Esophagus squamous epithelium (tissue), 5 donors: ENCODE results near the gene TPGS1. TPM values are rescaled to one million over a fixed set of nuclear protein-coding genes. Genes with fewer than 3 reads are reported as not detected.

ENCODE experiments used
- DNase-seq: peaks from one replicate; lab custom pipeline; 2025; lab: John Stamatoyannopoulos, UW
- H3K27ac ChIP-seq, 4 donors: fragments of 200-600 bp; sonication (generic); one replicate each; pipeline ENCODE4 v1.5.1; 2016 to 2019; ENCODE audit warnings: mild to moderate bottlenecking in 1 of 4
- H3K27me3 ChIP-seq, 4 donors: fragments of 200-600 bp; sonication (generic); 1 replicate in 3 of 4; 2 replicates in 1 of 4; pipeline versions ENCODE4 v1.5.1 to v1.6.0; 2017 to 2021; ENCODE audit warnings: antibody characterized with exemption in 1 of 4
- H3K36me3 ChIP-seq, 3 donors: fragments of 200-600 bp; sonication (generic); one replicate each; pipeline ENCODE4 v1.5.1; 2016 to 2019
- H3K4me1 ChIP-seq, 3 donors: fragments of 200-600 bp; sonication (generic); one replicate each; pipeline ENCODE4 v1.5.1; 2017 to 2019
- H3K4me3 ChIP-seq, 4 donors: fragments of 200-600 bp; sonication (generic); 1 replicate in 3 of 4; 2 replicates in 1 of 4; pipeline ENCODE4 v1.5.1; 2016 to 2019; ENCODE audit warnings: mild to moderate bottlenecking in 2 of 4, moderate library complexity in 1 of 4
- H3K9me3 ChIP-seq, 3 donors: fragments of 200-600 bp; sonication (generic); one replicate each; pipeline ENCODE4 v1.5.1; 2016 to 2019
- POLR2A ChIP-seq, 4 donors: fragments of 450-650 bp; IDR thresholded peaks; one replicate each; pipeline ENCODE4 v1.6.1; 2017; ENCODE audit warnings: antibody characterized with exemption in 4 of 4, mild to moderate bottlenecking in 4 of 4, moderate library complexity in 3 of 4
- WGBS, 2 donors: methylation state at CpG; one replicate each; pipeline ENCODE4 v1.1.5; 2018; 5-methylcytosine and 5-hydroxymethylcytosine counted together
- intact Hi-C: fragments of 100-400 bp; cut with DNase I; formaldehyde crosslinking; loops from one replicate; pipeline ENCODE4 v1.15.0; 2022
- total RNA-seq, 4 donors: library from RNA; depleted of rRNA; stranded (reverse); fragments of >200 nt; gene quantifications; one replicate each; pipeline ENCODE4 v1.1.0, GENCODE V29; 2016
- TF ChIP-seq, protein P1 (sequence below), 6 experiments: fragments of 450-650 bp in 4 of 6; fragments of 200-600 bp in 2 of 6; sonication (generic) in 2 of 6; IDR thresholded peaks; one replicate each; pipeline ENCODE4 v1.5.1; 2016 to 2019; ENCODE audit warnings: antibody characterized with exemption in 6 of 6, mild to moderate bottlenecking in 4 of 6, moderate library complexity in 4 of 6
- donor health status: DM: yes; HTN: yes; CAD: no.

The TPGS1 gene
- total RNA-seq, 4 donors from 2014 or later = 29.3 to 46.7 (median 35.6) TPM

DNA sequence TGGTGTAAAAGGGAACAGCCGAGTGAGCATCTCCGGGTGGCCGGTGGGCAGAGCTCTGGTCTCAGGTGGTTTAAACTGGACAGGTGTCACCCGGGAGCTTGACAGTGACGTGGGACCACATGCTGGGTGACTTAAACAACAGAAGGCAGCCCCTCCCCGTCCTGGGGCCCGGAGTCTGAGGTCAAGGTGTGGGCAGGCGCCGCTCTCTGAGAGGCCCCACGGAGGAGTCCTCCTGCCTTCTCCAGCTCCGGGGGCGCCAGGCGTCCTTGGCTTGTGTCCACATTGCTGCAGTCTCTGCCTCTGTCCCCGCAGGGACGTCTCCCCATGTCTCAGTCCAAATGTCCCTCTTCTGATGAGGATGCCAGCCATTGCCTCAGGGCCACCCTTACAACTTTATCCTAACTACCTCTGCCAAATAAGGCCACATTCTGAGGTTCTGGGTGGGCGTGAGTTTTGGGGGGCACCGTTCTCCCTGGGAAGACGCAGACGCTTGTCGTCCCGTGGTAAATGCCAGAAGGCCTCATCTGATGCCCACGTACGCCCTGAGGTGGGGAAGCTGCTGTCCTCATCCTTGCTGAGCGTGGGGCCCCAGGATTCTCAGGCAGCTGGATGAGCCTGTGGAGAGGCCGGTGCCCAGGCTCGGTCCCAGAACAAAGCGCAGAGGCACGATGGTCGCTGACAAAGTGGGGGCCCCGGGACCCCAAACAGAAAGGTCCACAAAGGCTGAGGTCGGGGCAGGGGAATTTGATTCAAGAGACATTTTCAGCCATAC is 49.5 kb downstream of the TPGS1 start:
- Histone ChIP-seq H3K27me3 (peaks cover 0 to 10% (median 0%) of the 10 kb centered on the region in 4 donors), H3K4me3 (no peak overlapping the region), H3K36me3 (no peaks in the 10 kb centered on the region), H3K27ac (peak overlapping the region in 1 of 4 donors; percentile 36), H3K4me1 (peaks cover 0 to 18% (median 4%) of the 10 kb centered on the region in 3 donors), H3K9me3 (no peaks in the 10 kb centered on the region)
- TF ChIP-seq, protein P1, sequence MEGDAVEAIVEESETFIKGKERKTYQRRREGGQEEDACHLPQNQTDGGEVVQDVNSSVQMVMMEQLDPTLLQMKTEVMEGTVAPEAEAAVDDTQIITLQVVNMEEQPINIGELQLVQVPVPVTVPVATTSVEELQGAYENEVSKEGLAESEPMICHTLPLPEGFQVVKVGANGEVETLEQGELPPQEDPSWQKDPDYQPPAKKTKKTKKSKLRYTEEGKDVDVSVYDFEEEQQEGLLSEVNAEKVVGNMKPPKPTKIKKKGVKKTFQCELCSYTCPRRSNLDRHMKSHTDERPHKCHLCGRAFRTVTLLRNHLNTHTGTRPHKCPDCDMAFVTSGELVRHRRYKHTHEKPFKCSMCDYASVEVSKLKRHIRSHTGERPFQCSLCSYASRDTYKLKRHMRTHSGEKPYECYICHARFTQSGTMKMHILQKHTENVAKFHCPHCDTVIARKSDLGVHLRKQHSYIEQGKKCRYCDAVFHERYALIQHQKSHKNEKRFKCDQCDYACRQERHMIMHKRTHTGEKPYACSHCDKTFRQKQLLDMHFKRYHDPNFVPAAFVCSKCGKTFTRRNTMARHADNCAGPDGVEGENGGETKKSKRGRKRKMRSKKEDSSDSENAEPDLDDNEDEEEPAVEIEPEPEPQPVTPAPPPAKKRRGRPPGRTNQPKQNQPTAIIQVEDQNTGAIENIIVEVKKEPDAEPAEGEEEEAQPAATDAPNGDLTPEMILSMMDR (IDR thresholded peaks at IDR 0.05) = no peak
- TF ChIP-seq POLR2A (IDR thresholded peaks at IDR 0.05) = no peak
- DNase-seq = no peak
- intact Hi-C loops = no loop called here
- 49 to 63% methylated on average over 4 to 12 of the region's 31 CpGs for WGBS, 2 donors

DNA sequence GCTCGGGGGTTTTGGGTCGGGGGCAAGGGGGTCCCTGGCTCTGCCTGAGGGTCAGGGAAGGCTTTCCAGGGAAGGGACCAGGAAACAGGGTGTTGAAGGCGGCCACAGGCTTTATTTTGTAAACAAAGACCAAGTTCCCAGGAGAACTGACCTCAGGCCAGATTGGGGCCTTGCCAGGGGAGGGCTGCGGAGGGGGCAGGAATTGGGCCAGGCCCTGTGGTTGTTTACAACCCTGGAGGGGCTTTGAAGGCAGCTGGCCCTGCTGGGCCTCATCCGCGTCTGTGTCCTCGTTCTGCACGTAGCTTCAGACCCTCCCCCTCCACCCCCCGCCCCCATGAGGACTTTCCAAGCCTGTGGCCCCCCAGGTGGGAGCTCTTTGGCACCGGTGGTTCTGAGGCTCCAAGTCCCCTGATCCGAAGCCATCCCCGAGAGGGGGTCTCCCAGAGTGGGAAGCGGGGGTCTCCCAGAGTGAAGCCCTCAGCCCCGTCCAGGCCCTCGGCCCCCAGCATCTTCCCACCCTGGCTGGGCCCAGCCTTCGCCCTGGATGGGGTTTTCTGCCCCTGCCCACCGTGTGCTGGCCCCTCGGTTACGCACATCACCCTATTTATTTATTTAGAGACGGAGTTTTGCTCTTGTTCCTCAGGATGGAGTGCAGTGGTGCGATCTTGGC is 51.6 kb downstream of the TPGS1 start:
- DNase-seq = no peak
- H3K4me3 ChIP-seq = no peak overlapping the region
- peaks cover 0 to 18% (median 4%) of the 10 kb centered on the region in 3 donors for H3K4me1 ChIP-seq
- H3K27ac ChIP-seq = no peak overlapping the region
- no peaks in the 10 kb centered on the region for H3K36me3 ChIP-seq
- no peaks in the 10 kb centered on the region for H3K27me3 ChIP-seq
- 40 to 64% methylated on average over 8 to 14 of the region's 21 CpGs for WGBS, 2 donors
- H3K9me3 ChIP-seq = no peaks in the 10 kb centered on the region
- TF ChIP-seq, protein P1 (IDR thresholded peaks at IDR 0.05) = no peak
- intact Hi-C loops = no loop called here

DNA sequence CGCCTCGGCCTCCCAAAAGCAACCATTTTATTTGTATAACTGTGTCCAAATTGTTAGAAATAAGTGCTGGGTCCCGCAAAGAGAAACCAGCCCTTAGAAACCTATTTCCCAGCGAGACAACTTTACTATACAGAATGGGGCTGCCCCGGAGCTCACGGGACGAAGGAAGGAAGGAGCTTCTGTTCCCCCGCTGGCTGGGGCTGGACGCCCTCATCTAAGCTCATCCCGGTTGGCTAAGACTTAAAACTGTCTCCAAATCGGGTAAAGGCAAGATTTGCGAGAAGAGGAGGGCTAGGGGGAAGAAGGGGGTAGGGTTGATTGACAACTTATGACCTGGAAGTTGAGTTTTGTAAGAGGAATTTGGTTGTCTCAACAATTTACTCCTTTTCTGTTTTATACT is 52.8 kb downstream of the TPGS1 start:
- Histone ChIP-seq H3K9me3 (no peaks in the 10 kb centered on the region), H3K4me3 (no peak overlapping the region), H3K4me1 (peaks cover 0 to 18% (median 4%) of the 10 kb centered on the region in 3 donors), H3K36me3 (no peaks in the 10 kb centered on the region), H3K27ac (no peak overlapping the region), H3K27me3 (no peaks in the 10 kb centered on the region)
- TF ChIP-seq, protein P1 (IDR thresholded peaks at IDR 0.05) = no peak
- TF ChIP-seq POLR2A (IDR thresholded peaks at IDR 0.05) = no peak
- DNase-seq = no peak
- intact Hi-C loops = no loop called here
- 62 to 72% methylated on average over 12 of the region's 12 CpGs for WGBS, 2 donors

DNA sequence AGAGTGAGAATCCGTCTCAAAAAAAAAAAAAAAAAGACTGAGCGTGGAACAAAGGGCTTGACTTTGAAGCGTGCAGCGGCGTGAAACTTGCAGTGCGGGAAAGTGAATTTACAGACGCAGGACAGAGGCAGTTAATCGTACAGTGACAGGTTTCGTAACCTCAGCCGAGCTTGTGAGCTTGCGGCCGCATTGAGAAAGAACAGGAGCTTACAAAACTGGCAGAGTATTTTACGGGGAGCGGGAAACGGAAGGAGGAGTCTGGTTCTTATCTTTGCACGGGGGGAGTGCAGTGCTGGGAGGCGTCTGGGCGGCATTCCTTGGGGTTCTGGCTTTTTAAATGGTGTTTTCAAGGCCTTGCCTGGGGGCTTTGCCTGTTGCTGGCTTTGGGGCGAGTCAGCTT is 59.1 kb downstream of the TPGS1 start:
- Histone ChIP-seq H3K27ac (no peak overlapping the region), H3K27me3 (no peaks in the 10 kb centered on the region), H3K4me3 (no peak overlapping the region), H3K4me1 (peaks cover 0 to 7% (median 6%) of the 10 kb centered on the region in 3 donors), H3K9me3 (no peaks in the 10 kb centered on the region), H3K36me3 (no peaks in the 10 kb centered on the region)
- DNase-seq = no peak
- WGBS, 2 donors = 71 to 72% methylated on average over 18 of the region's 19 CpGs
- TF ChIP-seq, protein P1 (IDR thresholded peaks at IDR 0.05) = no peak
- TF ChIP-seq POLR2A (IDR thresholded peaks at IDR 0.05) = no peak
- intact Hi-C loops = no loop called here

DNA sequence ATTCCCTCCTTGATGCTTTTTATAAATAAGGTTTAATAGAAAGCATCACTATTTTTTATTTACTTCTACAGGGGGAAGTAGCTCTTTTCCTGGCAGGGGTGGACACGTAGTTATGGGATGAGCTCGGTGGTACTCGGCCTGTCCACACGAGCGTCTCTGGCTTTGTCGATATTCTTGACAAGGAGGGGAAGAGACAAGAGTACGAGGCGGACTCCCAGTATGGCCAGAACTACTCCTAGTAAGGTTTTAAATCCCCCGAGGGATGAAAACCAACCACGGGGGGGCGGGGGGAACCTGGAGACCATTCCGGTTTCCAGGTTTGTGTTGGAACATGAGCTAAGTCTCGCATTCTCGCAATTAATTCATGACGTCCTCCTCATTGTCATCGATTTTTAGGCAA is 59.5 kb downstream of the TPGS1 start:
- TF ChIP-seq, protein P1 (IDR thresholded peaks at IDR 0.05) = no peak
- no peak for TF ChIP-seq POLR2A (IDR thresholded peaks at IDR 0.05)
- H3K4me3 ChIP-seq = no peak overlapping the region
- H3K36me3 ChIP-seq = no peaks in the 10 kb centered on the region
- no peaks in the 10 kb centered on the region for H3K27me3 ChIP-seq
- H3K27ac ChIP-seq = no peak overlapping the region
- intact Hi-C loops = no loop called here
- no peak for DNase-seq
- no peaks in the 10 kb centered on the region for H3K9me3 ChIP-seq
- 77 to 78% methylated on average over 14 to 16 of the region's 16 CpGs for WGBS, 2 donors
- H3K4me1 ChIP-seq = peaks cover 0 to 11% (median 8%) of the 10 kb centered on the region in 3 donors
